Spleen (tissue), 7 donors: ENCODE results near the gene MICU2.

ENCODE experiments used
- CTCF ChIP-seq, 11 experiments: fragments of 200-600 bp in 7 of 11; fragments of 450-650 bp in 4 of 11; sonication (generic) in 4 of 11; IDR thresholded peaks in 8 of 11; conservative IDR thresholded peaks in 3 of 11; 1 replicate in 7 of 11; 2 replicates in 4 of 11; pipeline versions ENCODE4 v1.4.0 to v1.8.0; 2016 to 2021; ENCODE audit warnings: antibody characterized with exemption in 11 of 11, inconsistent platforms in 4 of 11, mild to moderate bottlenecking in 1 of 11
- POLR2A ChIP-seq, 3 donors: fragments of 450-650 bp; IDR thresholded peaks; one replicate each; pipeline ENCODE4 v1.5.1; 2017; ENCODE audit warnings: antibody characterized with exemption in 3 of 3, mild to moderate bottlenecking in 1 of 3
- donor health status: DM: no; HTN: no; CAD: no; lungs with moderate emphysema.
- donor health status: DM: no; HTN: no; CAD: no.
- donor health status: DM: no; HTN: no; CAD: no.

GRCh38 chr13:21450936-21451335 is 153.0 kb downstream of the MICU2 start:
- TF ChIP-seq CTCF (IDR thresholded peaks at IDR 0.05 in 8 of 11, conservative IDR thresholded peaks at IDR 0.05 in 3 of 11), result no peak
- no peak for TF ChIP-seq POLR2A (IDR thresholded peaks at IDR 0.05)
